HL-60/S4 treated with phorbol 12-myristate 13-acetate at 8.2 ng/mL for 4 days and 3 days (cell line): ENCODE results near the gene IDI2.
"Not testable (repeated sequence)": the region's sequence is repeated elsewhere in the genome, so short reads cannot be mapped to it uniquely, and the experiment has no call there.

Experiments used
- in situ Hi-C: fragments of 300-500 bp; cut with MboI; formaldehyde crosslinking; loops from 2 replicates; pipeline ENCODE4 v1.15.0; 2022; ENCODE audit warnings: low sequenced_read_pairs

IDI2 gene

DNA sequence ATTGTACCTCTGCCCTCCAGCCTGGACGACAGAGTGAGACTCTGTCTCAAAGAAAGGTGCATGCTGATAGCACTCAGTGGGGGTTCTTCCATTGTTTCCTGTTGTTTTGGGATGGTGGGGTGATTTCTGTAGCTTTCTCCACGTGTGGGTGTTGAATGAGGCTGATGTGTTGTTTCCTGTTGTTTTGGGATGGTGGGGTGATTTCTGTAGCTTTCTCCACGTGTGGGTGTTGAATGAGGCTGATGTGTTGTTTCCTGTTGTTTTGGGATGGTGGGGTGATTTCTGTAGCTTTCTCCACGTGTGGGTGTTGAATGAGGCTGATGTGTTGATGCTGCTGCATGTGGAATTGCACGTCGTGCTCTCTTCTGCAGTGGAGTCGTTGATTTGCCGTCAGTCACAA is 15.7 kb downstream of the IDI2 start:
- in situ Hi-C loops, result not testable (repeated sequence)

DNA sequence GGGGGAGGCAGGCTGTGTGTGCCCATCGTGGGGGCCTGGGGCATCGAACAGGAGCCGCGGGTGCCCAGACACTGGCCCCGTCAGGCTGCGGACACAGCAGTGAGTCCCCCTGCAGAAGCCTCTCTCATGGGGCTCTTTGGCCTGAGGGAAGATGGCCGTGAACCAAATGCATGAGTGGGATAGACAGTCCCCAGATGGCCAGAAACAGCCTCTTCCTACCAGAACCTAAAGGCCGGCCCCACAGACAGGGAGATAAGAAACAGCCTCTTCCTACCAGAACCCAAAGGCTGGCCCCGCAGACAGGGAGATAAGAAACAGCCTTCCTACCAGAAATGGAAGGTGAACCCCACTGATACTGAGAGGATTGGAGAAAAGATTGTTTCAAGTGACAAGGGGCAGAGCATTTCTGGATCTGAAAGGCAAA is 16.6 kb downstream of the IDI2 start:
- in situ Hi-C loops, result no loop called here

DNA sequence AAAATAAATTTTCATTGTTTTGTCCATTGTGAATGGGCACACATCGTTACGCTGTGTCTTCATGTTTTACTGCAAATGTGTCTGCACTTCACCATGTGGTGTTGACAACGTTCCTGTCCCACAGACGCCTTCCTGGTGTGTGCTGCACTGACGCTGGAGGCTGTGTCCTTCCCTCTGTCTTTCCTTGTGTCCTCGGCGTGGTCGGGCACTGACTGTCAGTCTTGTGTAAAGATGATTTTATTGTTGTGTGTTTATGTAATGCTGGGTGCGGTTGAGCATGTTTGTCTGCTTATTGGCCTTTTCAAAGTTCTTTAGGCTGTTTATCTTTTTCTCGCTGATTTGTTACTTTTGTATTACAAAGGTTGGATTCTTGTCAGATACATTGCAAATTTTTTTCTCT is 18.1 kb downstream of the IDI2 start:
- in situ Hi-C loops, result no loop called here

DNA sequence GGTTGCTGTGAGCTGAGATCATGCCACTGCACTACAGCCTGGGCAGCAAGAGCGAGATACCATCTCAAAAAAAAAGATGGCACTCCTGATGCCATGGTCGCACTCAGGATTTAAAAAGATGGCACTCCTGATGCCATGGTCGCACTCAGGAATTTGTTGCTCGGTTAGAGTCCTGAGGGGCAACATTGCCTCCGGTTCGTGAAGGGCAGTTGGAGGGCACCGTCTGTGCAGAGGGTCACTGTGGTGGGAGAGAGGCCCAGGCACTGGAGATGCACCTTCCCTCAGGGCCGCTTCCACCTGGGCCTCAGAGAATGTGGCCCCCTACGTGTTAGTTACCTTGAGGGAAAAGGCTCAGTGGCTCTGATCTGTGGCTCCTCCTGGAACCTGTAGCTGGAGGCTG is 19.1 kb downstream of the IDI2 start:
- in situ Hi-C loops, result no loop called here

DNA sequence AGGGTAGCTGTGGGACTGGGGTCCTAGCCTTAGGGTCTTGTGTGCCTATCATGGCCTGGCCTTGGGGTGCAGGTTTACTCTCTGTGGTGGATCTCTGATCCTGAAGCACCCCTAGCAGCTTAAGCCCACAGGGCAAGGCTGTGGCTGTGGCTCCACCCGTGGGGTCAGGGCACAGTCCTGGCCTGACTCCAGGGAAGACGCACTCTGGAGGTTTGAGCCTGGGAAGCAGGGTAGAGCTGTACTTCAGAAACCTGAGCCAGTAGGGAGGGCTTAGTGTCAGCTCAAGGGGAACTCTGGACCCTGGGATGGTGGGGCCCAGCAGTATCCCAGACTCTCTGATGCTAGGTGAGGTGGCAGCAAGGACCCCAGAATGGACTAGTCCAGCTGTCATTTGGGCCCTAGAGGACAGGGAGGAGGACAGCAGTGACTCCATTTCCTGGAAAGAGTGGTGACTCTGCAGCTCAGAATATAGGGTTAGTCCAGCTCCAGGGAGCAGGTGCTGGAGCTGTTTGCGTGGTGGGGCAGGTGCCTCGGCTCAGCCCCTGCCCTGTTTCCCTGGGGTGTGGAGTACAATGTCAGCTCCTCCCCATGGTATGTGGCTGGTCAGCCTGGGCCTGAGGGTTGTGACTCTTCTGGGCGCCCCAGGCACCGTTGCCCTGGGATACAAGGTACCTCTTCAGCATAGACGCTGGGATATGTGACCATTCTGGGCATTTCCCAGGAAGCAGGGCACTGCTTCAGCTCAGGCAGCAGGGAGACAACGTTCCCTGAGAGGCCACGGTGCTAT is 21.6 kb downstream of the IDI2 start:
- in situ Hi-C loops, result no loop called here

DNA sequence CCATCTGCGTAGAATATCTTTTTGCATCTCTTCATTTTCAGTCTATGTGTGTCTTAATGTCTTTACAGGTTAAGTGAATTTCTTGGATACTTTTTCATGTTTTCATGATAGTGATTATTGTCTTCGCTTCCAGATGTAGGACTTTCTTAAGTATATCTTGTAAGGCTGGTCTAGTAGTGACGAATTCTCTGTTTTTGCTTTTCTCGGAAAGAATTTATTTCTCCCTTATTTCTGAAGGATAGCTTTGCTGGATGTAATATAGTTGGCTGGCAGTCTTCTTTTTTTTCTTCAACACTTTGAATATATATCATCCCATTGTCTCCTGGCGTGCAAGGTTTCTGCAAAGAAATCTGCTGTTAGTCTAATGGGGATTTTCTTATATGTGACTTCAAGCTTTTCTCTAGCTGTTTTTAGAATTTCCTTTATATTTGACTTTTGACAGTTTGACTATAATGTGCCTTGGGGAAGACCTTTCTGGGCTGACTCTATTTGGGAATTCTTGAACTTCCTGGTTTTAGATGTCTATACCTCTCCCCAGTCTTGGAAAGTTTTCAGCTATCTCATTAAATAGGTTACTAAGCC is 23.1 kb downstream of the IDI2 start:
- in situ Hi-C loops, result no loop called here

DNA sequence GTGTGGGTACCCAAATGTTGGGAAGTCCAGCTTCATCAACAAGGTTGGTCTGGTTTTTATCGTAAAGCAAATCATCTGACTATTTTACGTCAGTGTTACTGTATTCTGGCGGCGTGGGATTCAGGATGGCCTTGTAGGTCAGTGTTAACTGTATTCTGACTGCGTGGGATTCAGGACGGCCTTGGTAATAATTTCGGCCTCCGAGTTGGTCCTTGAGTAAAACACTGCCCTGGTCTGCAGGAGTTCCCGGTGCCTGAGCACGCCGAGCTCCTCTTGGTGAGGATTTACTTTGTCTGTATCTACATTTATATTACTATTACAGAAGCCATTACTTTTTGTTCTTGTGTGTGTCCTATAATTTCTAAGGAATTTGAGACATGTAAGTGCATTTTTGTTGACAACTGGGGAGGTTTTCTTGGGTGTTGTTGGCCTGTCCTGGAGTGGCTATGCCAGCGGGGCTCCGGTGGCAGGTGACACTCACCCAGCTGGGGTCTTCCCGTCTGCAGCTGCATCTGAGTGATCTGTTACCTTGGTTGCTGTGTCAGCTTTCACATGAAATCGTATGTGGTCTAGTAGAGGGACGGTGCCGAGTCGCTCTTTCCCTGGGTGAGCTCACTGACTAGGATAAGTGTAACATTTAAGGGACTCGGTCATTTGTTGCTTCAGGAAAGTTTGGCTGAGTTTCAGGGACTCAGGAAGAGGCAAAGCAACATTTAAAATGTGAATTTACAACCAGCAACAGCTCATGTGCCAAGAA is 28.2 kb downstream of the IDI2 start:
- in situ Hi-C loops, result no loop called here

DNA sequence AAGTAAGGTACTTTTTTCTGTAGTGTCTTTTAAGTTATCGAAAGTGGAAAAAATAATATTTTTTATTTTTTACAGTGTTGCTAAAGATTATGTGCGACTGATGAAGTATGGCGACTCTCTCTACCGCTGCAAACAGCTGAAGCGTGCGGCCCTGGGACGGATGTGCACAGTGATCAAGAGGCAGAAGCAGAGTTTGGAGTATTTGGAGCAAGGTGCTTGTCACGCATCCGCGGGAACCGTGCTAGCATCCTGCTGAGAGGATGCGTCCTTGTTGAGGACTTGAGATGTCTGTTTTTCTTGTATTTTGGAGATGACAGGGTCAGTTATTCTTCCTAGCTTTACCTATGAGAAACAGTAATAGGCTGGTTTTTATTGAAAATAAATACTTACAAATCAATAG is 29.6 kb downstream of the IDI2 start:
- in situ Hi-C loops, result no loop called here

DNA sequence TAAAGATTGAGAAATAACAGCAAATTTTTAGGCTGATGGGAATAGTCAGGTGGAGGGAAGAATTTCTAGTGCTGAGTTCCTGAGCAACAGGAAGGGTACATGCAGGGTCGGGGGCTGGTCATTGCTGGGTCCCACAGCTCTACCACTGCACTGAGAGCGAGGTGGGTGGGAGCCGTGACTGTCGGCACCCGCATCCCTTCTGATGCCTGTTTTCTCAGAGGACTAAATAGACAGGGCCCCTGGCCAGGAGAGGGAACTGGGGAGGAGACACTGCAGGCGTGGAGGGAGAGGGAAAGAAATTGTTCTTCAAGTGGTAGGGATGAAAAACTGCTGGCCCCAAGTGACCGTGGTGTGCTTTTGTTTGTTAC is 30.1 kb downstream of the IDI2 start:
- in situ Hi-C loops, result no loop called here

DNA sequence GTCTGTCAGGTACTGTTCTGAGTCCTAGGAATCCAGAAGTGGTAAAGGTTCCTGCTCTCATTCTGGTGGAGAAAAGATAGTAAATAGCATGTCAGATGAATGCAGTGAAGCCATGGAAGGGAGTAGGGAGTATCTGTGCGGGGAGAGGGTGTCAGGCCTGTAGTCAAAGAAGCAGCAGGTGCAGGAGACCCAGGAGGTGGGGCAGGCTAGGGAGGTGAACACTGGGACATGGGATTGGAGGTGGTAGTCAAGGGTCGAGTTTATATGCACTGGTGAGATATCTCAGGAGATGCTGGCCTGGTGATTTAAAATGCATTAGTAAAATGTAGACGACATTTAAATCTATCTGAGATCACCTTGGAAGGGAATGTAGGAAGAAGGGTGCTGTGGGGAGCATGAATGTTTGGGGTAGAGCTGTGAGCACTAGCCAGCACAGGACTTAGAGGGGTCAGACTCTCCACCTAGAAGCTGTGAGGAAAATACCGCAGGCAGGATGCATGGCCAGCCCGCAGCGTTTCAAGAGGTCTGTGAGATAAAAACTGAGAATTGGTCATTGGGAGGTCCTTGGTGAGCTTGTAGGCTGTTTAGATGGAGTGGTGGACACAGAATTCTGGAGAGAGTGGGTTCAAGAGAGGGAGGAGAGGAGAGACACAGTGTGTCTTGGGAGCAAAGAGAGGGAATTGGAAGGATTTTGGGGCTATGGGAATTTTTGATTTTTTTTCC is 30.7 kb downstream of the IDI2 start:
- in situ Hi-C loops, result no loop called here

DNA sequence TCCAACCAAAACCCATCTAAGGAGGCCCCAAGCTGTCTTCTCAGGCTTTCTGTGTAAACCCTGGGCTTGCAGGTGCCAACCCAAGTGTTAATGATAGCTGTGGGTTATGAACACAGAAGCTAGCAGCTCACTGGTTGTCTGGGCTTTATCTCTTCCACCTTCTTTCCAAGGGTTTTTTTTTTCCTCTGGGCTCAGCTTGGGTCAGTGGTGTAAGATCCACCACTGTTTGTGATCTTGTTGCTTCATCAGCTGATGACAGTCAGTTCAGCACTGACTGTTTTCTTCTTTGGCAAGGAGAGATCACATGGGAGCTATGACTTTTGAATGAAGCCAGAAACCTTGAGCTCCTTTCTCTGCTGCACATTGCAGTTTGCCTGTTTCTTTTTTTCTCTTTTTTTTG is 32.8 kb downstream of the IDI2 start:
- in situ Hi-C loops, result no loop called here

DNA sequence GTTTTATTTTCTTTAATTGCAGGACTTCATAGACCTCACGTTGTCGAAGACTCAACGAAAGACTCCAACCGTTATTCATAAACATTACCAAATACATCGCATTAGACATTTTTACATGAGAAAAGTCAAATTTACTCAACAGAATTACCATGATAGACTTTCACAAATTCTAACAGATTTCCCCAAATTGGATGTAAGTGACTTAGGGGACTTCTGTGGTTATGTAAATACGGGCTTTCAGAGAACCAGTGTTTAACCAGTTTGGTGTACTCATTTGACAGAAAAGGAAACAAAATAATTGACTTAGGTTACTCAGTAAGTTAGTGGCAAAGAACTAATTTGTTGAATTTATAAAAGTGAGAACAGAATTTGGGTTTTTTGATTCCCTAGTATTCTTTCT is 33.2 kb downstream of the IDI2 start:
- in situ Hi-C loops, result no loop called here

DNA sequence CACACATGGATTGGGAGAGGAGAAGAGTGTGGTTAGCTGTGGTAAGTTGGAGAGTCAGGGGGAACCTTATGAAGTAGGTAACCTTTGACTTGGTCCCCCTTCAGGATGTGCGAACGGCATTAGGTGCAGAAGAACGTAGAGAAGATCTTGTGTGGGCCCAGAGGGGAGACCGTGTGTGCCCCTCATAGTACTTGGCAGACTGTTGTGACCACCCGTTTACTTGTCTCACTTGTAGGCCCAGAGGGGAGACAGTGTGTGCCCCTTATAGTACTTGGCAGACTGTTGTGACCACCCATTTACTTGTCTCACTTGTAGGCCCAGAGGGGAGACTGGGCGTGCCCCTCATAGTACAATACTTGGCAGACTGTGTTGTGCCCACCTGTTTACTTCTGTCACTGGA is 34.9 kb downstream of the IDI2 start:
- in situ Hi-C loops, result no loop called here

DNA sequence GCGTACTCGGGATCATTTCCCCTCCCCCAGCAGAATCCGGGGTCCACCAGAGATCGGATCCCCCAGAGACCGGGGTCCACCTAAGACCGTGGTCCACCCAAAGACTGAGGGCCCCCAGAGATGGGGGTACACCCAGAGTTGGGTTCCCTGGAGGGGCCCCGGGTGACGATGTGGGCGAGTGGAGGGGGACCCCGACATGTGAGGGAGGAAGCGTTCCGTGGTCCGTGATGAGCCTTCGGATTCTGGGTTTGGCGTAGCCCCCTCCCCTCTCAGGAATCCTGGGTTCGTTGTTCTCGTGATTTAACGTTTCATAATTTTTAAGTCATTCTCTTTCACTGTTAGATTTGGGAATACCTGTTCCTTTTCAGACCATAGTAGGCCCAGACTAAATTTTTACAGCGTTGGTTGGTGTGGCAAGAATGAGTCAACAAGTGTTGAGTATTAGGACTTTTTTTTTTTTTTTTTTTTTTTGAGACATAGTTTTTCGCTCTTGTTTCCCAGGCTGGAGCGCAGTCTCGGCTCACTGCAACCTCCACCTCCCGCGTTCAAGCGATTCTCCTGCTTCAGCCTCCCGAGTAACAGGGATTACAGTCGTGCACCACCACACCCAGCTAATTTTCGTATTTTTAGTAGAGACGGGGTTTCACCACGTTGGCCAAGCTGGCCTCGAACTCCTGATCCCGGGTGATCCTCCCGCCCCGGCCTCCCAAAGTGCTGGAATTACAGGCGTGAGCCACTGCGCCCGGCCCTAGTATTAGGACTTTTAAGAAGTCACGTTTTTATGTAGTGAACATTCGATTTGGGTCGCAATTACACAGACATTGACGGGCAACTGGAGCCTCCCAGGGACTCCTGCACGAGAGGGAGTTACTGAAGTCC is 36.8 kb downstream of the IDI2 start:
- in situ Hi-C loops, result no loop called here

DNA sequence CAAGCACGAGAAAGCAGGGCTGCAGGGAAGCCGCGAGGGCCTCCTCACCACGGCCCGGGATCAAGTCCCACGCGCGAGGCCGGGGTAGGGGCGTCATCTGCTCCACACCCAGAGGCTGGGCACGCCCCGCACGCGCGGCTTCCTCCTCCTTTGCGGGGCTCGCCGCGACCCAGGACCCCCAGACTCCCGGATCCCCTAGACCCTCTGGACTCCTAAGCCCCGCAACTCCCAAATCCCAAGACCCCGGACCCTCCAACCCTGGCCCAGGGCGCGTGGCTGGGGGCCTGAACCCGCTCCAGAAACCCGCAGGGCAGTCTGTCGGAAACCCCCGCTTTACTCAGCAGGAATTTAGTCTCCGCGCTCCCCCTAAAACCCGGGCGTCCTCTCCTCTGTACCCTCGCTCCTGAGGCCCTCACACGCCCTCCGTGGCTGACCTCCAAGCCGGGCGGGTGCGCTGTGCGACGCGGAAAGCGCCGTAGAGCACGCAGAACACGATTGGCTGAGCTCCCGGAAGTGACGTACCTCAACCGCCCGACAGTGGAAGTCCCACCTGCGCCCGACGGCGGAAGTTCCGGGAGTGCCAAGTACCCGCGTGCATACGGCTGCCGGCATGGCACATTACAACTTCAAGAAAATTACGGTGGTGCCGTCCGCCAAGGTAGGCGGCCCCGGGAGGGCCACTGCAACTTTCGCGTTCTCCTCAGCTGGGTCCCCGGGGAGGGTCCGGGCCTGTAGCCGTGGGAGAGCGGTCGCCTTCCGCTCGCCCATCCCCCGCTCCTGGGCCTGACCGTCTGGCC is 37.6 kb downstream of the IDI2 start, which contains the start of gene GTPBP4:
Gene GTPBP4, plus strand, starts transcription at position 565 of the 797 bp plus-strand sequence. Its CDS starts 46 bp downstream, at position 611.
- in situ Hi-C loops, result no loop called here

DNA sequence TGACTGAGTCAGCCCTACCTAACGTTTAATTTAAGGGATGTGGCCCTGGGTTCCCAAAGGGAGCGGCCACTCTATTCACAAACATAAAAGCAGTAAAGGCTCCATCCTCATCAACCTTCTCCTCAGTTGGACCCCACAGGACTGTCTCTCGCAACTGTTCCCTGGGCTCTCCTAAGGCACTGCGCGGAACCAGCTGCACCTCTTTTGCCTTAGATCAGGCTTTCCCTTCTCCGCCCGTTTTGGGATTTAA is 38.1 kb downstream of the IDI2 start:
- in situ Hi-C loops, result no loop called here

DNA sequence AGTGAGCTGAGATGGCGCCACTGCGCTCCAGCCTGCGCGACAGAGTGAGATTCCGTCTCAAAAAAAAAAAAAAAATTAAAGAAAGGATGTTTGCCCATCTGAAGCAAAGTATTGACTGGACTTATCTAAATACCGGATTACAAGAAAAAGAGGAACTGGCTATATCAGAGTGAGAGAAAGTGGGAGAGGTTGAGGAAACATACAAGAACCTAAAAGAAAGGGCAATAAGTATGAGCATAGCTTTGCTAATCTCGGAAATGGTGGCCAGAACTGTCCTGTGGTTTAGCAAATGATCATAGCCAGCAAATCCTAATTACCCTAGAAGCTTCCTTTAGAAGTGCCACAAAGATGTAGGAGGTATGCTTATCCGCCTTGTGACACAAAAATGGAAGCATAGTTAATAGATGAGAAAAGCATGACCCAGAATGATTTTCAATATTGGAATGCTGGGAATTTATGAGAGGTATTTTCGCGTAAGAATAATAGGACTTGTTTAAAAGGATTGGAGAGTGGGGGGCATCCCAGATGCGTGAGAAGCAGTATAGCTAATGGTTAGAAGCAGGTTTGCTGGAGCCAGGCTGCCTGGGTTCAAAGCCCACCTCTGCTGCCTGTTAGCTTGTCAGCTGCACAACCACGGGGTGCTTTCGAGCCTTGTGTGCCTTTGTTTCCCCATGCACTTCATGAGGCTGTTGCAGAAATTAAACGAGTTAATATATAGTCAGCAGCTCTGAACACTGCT is 38.6 kb downstream of the IDI2 start:
- in situ Hi-C loops, result no loop called here

DNA sequence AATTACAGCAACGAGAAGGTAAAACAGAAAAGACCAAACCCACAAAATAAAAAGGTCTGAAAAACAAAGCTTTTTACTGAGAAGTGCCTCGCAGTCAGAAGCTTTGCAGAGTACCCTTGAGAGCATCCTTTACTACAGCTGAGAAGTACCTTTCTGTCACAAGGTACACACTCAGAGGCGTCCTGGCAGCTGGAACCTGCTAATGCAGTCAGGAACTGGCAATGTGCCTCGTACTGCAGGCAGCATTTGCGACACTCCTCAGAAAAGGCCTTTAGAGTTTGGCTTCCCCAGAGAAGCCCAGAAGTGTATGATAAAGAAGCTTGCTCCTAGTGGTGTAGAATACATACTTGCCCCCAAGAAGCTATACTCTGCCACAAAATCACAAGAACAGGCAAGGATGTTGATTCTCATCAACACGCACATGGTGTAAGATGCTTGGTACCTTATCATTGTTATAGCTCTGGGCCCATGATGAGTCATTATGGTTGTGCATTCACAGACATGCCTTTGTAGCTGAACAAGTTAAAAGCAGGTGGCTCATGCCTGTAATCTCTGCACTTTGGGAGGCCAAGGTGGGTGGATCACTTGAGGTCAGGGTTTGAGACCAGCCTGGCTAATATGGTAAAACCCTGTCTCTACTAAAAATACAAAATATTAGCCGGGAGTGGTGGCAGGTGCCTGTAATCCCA is 39.4 kb downstream of the IDI2 start:
- in situ Hi-C loops, result no loop called here

DNA sequence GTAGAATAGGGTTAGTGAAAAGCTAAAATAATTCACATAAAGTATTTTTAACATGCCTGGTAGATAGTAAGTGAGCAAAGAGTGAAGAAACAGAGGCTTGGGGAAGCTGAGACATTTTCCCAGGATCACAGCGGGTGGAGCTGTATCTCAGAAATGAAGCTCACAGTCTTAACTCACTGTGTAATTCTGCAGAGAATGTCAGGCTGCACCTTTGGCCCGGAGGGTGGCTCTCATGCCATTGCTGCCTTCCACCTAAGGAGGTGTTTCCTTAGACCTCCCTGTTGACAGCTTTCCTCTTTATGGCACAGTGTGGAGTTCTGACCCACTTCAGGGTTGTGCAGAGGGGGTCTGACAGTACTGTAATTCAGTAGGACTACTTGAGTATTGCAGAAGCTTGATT is 40.3 kb downstream of the IDI2 start:
- in situ Hi-C loops, result no loop called here
